ENCODE results near the gene CYTIP. TPM values are rescaled to one million over a fixed set of nuclear protein-coding genes. Genes with fewer than 3 reads are reported as not detected.

CYTIP gene
- total and polyA plus RNA-seq, 9 of the 15 experiments (the other 6 are each of a cell fraction or from before 2014, with no cell fraction given): 0.03 to 0.35 (median 0.26) TPM; not detected in 1

DNA sequence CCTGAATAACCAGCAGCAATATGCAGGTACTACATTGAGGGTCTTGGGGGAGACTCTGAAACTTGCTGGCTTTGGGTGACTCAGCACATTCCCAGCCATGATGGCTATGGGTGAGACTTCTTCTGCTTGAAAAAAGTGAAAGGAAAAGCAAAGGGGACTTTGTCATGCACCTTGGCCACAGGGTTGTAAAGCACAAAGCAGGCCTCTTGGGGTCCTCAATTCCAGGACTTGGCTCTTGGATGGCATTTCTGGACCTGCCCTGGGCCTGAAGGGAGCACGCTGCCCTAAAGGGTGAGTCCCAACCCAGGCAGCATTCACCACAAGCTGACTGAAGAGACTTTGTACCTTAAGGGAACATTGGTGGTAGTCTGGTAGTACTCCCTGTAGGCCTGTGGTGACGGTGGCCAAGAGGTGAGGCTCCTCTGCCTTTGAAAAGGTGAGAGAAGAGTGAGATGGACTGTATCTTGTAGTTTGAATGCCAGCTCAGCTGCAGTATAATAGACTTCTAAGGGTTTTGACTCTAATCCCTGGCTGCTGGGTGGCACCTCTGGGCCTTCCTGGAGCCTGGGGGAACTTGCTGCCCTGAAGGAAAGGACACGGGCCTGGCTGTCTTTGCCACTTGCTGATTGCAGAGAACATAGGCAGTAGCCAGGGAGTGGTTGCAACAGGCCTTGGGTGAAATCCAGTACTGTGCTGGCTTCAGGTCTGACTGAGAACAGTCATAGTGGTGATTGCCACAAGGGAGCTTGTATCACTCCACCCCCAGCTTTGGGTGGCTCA is 36.5 kb upstream of the CYTIP start (continued):
- TF ChIP-seq, protein P1, sequence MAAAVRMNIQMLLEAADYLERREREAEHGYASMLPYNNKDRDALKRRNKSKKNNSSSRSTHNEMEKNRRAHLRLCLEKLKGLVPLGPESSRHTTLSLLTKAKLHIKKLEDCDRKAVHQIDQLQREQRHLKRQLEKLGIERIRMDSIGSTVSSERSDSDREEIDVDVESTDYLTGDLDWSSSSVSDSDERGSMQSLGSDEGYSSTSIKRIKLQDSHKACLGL (CRISPR knock-in tag; IDR thresholded peaks at IDR 0.05; ENCODE audit: borderline replicate concordance, poor library complexity, severe bottlenecking): no peak
- TF ChIP-seq NR1H2 (CRISPR knock-in tag; IDR thresholded peaks at IDR 0.05): no peak
- TF ChIP-seq RBM22 (IDR thresholded peaks at IDR 0.05; ENCODE audit: low read depth, low read length, poor library complexity, severe bottlenecking): no peak
- TF ChIP-seq, protein P2, sequence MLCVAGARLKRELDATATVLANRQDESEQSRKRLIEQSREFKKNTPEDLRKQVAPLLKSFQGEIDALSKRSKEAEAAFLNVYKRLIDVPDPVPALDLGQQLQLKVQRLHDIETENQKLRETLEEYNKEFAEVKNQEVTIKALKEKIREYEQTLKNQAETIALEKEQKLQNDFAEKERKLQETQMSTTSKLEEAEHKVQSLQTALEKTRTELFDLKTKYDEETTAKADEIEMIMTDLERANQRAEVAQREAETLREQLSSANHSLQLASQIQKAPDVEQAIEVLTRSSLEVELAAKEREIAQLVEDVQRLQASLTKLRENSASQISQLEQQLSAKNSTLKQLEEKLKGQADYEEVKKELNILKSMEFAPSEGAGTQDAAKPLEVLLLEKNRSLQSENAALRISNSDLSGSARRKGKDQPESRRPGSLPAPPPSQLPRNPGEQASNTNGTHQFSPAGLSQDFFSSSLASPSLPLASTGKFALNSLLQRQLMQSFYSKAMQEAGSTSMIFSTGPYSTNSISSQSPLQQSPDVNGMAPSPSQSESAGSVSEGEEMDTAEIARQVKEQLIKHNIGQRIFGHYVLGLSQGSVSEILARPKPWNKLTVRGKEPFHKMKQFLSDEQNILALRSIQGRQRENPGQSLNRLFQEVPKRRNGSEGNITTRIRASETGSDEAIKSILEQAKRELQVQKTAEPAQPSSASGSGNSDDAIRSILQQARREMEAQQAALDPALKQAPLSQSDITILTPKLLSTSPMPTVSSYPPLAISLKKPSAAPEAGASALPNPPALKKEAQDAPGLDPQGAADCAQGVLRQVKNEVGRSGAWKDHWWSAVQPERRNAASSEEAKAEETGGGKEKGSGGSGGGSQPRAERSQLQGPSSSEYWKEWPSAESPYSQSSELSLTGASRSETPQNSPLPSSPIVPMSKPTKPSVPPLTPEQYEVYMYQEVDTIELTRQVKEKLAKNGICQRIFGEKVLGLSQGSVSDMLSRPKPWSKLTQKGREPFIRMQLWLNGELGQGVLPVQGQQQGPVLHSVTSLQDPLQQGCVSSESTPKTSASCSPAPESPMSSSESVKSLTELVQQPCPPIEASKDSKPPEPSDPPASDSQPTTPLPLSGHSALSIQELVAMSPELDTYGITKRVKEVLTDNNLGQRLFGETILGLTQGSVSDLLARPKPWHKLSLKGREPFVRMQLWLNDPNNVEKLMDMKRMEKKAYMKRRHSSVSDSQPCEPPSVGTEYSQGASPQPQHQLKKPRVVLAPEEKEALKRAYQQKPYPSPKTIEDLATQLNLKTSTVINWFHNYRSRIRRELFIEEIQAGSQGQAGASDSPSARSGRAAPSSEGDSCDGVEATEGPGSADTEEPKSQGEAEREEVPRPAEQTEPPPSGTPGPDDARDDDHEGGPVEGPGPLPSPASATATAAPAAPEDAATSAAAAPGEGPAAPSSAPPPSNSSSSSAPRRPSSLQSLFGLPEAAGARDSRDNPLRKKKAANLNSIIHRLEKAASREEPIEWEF (CRISPR knock-in tag; IDR thresholded peaks at IDR 0.05): no peak
- peak; percentile 87 for TF ChIP-seq ZNF316 (IDR thresholded peaks at IDR 0.05)
- no peak for TF ChIP-seq ZNF212 (CRISPR knock-in tag; IDR thresholded peaks at IDR 0.05)
- TF ChIP-seq KLF16 (IDR thresholded peaks at IDR 0.05): no peak
- TF ChIP-seq, protein P3, sequence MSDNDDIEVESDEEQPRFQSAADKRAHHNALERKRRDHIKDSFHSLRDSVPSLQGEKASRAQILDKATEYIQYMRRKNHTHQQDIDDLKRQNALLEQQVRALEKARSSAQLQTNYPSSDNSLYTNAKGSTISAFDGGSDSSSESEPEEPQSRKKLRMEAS (CRISPR knock-in tag; IDR thresholded peaks at IDR 0.05): no peak
- no peak for TF ChIP-seq JUN (IDR thresholded peaks at IDR 0.05; ENCODE audit: borderline replicate concordance, low read depth, low read length)
- no peak for TF ChIP-seq JUN (CRISPR knock-in tag; IDR thresholded peaks at IDR 0.05; ENCODE audit: borderline replicate concordance)
- TF ChIP-seq C11orf30 (IDR thresholded peaks at IDR 0.05; ENCODE audit: low read depth): peak; percentile 88
- TF ChIP-seq TFAM (CRISPR knock-in tag; conservative IDR thresholded peaks at IDR 0.05): no peak
- no peak for TF ChIP-seq PHB2 (IDR thresholded peaks at IDR 0.05; ENCODE audit: low read depth)
- TF ChIP-seq, protein P4, sequence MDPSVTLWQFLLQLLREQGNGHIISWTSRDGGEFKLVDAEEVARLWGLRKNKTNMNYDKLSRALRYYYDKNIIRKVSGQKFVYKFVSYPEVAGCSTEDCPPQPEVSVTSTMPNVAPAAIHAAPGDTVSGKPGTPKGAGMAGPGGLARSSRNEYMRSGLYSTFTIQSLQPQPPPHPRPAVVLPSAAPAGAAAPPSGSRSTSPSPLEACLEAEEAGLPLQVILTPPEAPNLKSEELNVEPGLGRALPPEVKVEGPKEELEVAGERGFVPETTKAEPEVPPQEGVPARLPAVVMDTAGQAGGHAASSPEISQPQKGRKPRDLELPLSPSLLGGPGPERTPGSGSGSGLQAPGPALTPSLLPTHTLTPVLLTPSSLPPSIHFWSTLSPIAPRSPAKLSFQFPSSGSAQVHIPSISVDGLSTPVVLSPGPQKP (CRISPR knock-in tag; IDR thresholded peaks at IDR 0.05): no peak
- TF ChIP-seq, protein P5, sequence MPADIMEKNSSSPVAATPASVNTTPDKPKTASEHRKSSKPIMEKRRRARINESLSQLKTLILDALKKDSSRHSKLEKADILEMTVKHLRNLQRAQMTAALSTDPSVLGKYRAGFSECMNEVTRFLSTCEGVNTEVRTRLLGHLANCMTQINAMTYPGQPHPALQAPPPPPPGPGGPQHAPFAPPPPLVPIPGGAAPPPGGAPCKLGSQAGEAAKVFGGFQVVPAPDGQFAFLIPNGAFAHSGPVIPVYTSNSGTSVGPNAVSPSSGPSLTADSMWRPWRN (IDR thresholded peaks at IDR 0.05; ENCODE audit: low read depth): no peak
- no peak for TF ChIP-seq RBFOX2 (IDR thresholded peaks at IDR 0.05; ENCODE audit: low read depth, low read length)
- peak; percentile 80 for TF ChIP-seq BACH1 (tag; IDR thresholded peaks at IDR 0.05)
- TF ChIP-seq CREM (IDR thresholded peaks at IDR 0.05; ENCODE audit: low read depth): no peak
- TF ChIP-seq NFE2 (IDR thresholded peaks at IDR 0.05; ENCODE audit: low read depth): peak; percentile 86
